Measurements from ENCODE around the gene ERBB2. TPM values are rescaled to one million over a fixed set of nuclear protein-coding genes. Genes with fewer than 3 reads are reported as not detected.

The ERBB2 gene
- total RNA-seq, 1 donor from 2014 or later, result 52.1 TPM

DNA sequence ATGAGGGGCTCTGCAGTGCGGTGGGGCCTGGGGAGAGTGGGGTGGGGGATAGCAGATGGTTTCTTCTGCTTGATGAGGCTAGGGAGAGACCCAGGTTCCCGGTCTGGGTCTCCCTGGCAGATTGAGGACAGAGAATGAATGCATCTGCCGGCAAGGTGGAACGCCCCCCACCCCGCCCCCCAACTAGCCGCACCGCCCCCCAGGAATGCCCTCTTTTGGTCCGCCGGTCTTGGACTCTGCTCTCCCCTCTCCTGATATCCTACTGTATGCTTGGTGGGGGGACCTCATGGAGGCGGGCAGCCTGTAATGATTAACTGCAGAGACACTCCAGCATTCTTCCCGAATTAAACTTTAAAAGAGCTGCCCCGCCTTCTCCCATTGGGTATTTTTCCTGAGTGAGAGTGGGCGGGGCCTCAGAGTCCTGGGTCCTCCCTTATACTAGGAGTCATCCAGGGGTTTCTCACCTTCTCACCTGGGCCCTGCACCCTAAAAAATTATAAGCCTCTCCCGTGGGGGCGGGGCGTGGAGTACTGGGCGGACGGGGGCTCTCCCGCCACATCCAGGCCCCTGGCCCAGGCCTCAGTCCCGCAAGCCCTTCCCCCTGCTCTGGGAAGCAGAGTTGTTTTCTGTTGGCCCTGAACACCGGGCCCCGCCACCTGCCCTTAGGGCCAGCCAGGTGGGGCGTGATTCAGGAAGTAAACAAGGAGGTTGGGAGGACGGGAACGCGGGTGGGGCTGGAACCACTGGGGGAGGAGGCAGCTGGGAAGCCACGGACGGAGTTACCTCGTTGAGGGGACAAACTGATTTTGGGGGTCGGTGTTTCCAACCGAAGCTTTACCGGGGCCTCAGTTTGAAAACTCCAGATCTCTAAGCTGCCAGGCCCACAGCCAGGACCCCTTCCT lies 39.4 kb downstream of the ERBB2 start:
- intact Hi-C loops (cut with DNase I), result no loop called here
- Histone ChIP-seq H3K36me3 (no peaks in the 10 kb centered on the region), H3K27me3 (no peaks in the 10 kb centered on the region), H3K4me1 (peaks cover 47% of the 10 kb centered on the region), H3K27ac (peak overlapping the region; percentile 95), H3K4me3 (peak overlapping the region; percentile 29 to 48), H3K9me3 (no peaks in the 10 kb centered on the region)
- no peak for DNase-seq (ENCODE audit: extremely low spot score in 2 of 2)
- TF ChIP-seq POLR2AphosphoS5 (IDR thresholded peaks at IDR 0.05; ENCODE audit: insufficient read depth in 1 of 2, low read depth in 1 of 2) (peak; percentile 48 to 71), POLR2A (IDR thresholded peaks at IDR 0.05) (peak in 1 of 2 donors; percentile 25)
- TF ChIP-seq, protein P1, sequence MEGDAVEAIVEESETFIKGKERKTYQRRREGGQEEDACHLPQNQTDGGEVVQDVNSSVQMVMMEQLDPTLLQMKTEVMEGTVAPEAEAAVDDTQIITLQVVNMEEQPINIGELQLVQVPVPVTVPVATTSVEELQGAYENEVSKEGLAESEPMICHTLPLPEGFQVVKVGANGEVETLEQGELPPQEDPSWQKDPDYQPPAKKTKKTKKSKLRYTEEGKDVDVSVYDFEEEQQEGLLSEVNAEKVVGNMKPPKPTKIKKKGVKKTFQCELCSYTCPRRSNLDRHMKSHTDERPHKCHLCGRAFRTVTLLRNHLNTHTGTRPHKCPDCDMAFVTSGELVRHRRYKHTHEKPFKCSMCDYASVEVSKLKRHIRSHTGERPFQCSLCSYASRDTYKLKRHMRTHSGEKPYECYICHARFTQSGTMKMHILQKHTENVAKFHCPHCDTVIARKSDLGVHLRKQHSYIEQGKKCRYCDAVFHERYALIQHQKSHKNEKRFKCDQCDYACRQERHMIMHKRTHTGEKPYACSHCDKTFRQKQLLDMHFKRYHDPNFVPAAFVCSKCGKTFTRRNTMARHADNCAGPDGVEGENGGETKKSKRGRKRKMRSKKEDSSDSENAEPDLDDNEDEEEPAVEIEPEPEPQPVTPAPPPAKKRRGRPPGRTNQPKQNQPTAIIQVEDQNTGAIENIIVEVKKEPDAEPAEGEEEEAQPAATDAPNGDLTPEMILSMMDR (IDR thresholded peaks at IDR 0.05), result no peak

DNA sequence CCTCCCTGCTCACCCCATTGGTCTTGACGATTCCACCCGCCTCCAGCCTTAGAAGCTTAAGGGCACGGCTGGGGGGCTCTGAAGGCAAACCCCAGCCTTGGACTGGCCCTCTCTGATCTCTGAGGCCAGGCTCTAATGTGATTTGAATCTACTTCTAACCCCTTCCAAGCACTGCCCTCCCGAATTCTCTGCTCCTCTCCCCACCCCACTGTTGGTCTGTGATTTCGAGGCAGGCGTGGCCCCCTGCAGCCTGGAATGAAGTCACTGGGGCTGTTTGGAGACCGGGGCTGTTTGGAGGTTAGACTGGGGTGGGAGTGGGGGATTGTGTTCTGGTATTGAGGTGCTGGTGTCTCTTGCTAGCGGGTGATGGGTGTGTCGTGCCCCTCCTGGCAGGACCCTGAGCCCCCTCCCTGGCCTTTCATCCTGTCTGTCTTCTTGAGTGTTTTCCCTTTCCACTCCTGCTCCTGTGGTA lies 40.1 kb downstream of the ERBB2 start:
- H3K27me3 ChIP-seq, result no peaks in the 10 kb centered on the region
- peak overlapping the region; percentile 95 for H3K27ac ChIP-seq
- no peak for TF ChIP-seq POLR2A (IDR thresholded peaks at IDR 0.05)
- TF ChIP-seq POLR2AphosphoS5 (IDR thresholded peaks at IDR 0.05; ENCODE audit: insufficient read depth in 1 of 2, low read depth in 1 of 2), result no peak
- TF ChIP-seq, protein P1 (IDR thresholded peaks at IDR 0.05), result no peak
- H3K36me3 ChIP-seq, result peaks cover 0 to 1% of the 10 kb centered on the region in 2 donors
- H3K4me3 ChIP-seq, result peak overlapping the region; percentile 29 to 48
- peaks cover 47% of the 10 kb centered on the region for H3K4me1 ChIP-seq
- intact Hi-C loops (cut with DNase I), result no loop called here
- no peaks in the 10 kb centered on the region for H3K9me3 ChIP-seq
- no peak for DNase-seq (ENCODE audit: extremely low spot score in 2 of 2)

DNA sequence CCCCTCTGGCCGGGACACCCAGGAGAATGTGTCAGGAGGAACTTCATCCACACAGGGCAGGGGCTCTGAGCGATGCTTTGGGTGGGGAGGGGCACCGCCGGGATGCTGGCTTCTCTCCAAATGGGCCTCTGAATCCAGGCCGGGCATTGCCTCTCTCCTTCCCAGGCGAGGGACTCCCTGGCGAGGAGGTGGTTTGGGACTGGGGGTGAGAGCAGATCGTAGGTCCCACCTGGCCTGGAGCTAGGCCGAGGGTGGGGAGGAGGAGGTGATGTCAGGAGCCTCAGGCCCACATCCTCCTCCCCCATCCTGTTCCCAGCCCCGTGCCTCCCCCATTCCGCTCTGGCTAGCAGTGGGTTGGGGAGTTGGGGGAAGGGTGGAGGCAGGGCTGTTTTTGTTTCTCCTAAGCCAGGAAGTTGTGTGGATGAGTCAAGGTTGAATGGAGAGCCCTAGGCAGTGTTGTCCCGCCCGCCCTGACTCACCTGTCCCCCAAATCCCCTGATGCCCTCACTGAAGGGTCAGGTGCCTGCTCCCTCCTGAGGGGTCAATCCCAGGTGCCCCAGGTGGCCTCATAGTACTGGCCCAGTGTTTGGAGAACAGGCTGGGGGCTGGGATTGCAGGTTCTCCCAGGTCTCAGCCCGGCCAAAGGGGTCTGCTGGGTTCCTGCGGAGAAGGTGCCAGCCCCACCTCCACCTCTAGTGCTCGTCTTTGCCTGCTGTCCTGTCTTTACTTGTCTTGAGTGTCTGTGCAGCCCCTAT lies 40.7 kb downstream of the ERBB2 start:
- TF ChIP-seq POLR2AphosphoS5 (IDR thresholded peaks at IDR 0.05; ENCODE audit: insufficient read depth in 1 of 2, low read depth in 1 of 2), result peak; percentile 61 to 77
- TF ChIP-seq POLR2A (IDR thresholded peaks at IDR 0.05), result no peak
- Histone ChIP-seq H3K4me3 (peak overlapping the region; percentile 29 to 48), H3K9me3 (no peaks in the 10 kb centered on the region), H3K27me3 (no peaks in the 10 kb centered on the region), H3K27ac (peak overlapping the region; percentile 95), H3K4me1 (peaks cover 47% of the 10 kb centered on the region), H3K36me3 (peaks cover 0 to 5% of the 10 kb centered on the region in 2 donors)
- intact Hi-C loops (cut with DNase I), result no loop called here
- DNase-seq (ENCODE audit: extremely low spot score in 2 of 2), result no peak

DNA sequence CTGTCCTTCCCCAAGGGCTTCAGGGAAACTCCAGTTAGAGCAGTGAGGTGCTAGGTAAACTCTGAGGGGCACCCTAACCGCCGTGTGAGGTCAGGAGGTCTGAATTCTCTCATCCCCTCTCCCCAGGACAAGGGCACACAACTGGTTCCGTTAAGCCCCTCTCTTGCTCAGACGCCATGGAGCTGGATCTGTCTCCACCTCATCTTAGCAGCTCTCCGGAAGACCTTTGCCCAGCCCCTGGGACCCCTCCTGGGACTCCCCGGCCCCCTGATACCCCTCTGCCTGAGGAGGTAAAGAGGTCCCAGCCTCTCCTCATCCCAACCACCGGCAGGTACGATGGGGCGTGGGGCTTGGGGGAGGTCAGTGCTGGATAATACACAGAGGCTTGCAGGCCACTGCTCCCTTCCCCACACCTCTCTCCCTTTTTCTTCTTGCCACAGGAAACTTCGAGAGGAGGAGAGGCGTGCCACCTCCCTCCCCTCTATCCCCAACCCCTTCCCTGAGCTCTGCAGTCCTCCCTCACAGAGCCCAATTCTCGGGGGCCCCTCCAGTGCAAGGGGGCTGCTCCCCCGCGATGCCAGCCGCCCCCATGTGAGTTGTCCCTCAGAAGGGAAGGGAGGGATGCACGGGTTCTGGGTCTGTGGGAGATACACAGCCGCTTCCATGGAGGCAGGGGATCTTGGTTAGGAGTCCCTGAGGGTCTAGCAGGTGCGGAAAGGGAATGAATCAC lies 42.4 kb downstream of the ERBB2 start:
- Histone ChIP-seq H3K4me1 (peaks cover 41% of the 10 kb centered on the region), H3K27ac (no peak overlapping the region), H3K4me3 (no peak overlapping the region), H3K36me3 (peaks cover 0 to 5% of the 10 kb centered on the region in 2 donors), H3K27me3 (no peaks in the 10 kb centered on the region), H3K9me3 (no peaks in the 10 kb centered on the region)
- intact Hi-C loops (cut with DNase I), result no loop called here
- TF ChIP-seq, protein P1 (IDR thresholded peaks at IDR 0.05), result no peak
- TF ChIP-seq POLR2AphosphoS5 (IDR thresholded peaks at IDR 0.05; ENCODE audit: insufficient read depth in 1 of 2, low read depth in 1 of 2) (no peak), POLR2A (IDR thresholded peaks at IDR 0.05) (no peak)
- no peak for DNase-seq (ENCODE audit: extremely low spot score in 2 of 2)

Data from vagina (tissue), 2 donors.